ENCODE measurements around the gene LRGUK.
"Not testable (repeated sequence)": the region's sequence is repeated elsewhere in the genome, so short reads cannot be mapped to it uniquely, and the experiment has no call there.

LRGUK gene, protein sequence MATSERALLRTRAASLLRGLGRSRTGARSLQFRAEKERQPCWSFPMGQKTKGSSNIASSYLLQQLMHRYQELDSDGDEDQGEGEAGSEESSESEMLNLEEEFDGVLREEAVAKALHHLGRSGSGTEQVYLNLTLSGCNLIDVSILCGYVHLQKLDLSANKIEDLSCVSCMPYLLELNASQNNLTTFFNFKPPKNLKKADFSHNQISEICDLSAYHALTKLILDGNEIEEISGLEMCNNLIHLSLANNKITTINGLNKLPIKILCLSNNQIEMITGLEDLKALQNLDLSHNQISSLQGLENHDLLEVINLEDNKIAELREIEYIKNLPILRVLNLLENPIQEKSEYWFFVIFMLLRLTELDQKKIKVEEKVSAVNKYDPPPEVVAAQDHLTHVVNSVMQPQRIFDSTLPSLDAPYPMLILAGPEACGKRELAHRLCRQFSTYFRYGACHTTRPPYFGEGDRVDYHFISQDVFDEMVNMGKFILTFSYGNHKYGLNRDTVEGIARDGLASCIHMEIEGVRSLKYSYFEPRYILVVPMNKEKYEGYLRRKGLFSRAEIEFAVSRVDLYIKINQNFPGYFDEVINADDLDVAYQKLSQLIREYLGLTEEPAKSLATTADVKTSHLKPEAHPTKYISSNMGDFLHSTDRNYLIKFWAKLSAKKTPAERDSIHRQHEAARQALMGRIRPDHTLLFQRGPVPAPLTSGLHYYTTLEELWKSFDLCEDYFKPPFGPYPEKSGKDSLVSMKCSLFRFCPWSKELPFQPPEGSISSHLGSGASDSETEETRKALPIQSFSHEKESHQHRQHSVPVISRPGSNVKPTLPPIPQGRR

DNA sequence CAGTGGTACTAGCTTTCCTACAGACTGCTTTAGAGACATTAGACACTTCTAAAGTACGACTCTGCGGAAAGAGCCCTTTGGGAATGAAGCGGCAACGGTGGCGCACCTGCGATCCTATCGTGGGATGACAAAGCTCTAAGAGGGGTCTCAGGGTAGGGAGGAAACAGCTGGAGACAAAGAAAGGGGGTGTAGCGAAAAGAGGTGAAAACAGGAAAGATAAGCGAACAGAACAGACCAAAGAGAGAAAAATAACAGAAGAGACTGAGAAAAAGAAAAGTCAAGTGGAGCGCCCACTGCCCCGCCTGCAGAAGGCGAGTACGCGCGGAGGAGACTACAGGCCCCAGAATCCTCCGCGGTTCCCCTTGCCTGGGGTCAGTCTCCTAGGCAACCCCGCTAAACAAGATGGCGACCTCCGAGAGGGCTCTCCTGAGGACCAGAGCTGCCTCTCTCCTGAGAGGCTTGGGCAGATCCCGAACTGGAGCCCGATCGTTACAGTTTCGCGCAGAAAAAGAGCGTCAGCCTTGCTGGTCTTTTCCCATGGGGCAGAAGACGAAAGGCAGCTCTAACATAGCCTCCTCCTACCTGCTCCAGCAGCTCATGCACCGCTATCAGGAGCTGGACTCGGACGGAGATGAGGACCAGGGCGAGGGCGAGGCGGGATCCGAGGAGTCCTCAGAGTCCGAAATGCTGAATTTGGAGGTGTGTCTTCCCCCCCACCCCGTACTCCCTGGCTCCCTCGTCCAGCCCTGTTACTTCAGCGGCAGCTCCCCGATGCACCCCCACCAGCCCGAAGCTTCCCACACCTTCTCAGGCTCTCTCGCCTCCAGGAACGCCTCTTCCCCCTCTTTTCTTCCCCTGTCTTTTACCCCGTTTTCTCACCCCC, at the start of gene LRGUK:
LRGUK (plus strand) TSS at position 375 of the 883 bp plus-strand sequence; CDS start at position 403, 28 bp downstream.
- TF ChIP-seq, protein P1, sequence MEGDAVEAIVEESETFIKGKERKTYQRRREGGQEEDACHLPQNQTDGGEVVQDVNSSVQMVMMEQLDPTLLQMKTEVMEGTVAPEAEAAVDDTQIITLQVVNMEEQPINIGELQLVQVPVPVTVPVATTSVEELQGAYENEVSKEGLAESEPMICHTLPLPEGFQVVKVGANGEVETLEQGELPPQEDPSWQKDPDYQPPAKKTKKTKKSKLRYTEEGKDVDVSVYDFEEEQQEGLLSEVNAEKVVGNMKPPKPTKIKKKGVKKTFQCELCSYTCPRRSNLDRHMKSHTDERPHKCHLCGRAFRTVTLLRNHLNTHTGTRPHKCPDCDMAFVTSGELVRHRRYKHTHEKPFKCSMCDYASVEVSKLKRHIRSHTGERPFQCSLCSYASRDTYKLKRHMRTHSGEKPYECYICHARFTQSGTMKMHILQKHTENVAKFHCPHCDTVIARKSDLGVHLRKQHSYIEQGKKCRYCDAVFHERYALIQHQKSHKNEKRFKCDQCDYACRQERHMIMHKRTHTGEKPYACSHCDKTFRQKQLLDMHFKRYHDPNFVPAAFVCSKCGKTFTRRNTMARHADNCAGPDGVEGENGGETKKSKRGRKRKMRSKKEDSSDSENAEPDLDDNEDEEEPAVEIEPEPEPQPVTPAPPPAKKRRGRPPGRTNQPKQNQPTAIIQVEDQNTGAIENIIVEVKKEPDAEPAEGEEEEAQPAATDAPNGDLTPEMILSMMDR (IDR thresholded peaks at IDR 0.05; ENCODE audit: borderline replicate concordance, insufficient read depth, low read depth, low read length): no peak

DNA sequence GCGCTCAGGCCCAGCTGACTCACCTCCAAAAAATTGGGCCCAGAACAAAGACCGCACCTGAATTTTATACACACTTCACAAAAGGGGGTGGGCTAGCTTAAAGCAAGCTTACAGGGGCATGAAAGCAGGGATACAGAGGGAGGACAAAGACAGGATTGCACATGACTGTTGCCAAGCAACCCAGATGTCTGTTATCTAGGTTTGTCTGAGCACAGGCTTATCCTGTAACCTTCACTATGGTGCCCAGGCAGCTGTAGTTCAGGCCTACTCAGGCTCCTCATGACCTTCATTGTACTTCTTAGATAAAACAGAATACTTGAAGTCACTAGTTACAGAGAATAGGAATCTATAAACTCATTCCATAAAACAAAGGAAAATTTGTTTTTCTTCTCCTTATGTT, 49.6 kb upstream of the LRGUK start:
- not testable (repeated sequence) for H3K4me3 ChIP-seq (ENCODE audit: low read depth, low read length)

More for the DNA sequence above, at the start of gene LRGUK:
- H3K4me3 ChIP-seq (ENCODE audit: low read depth, low read length): peak within 1 kb of the TSS; percentile 46

DNA sequence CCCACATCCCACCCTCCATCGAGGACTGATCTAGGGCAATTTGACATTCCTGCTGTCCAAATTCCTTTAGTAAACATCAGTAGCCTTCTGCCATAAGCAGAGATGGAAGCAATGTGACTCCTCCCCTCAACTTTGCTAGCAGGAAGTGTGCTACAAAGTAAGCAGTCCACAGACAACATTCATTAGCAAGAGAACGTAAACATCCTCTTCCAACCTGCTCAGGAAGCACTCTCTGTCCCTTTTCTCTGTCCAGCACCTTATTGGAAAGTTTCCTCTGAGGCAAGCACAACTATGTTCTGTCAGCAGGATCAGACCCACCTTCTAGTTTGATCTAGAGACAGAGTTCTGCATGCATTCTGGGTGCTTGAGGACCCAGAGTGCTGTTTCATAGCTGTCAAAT, 48.1 kb upstream of the LRGUK start:
- no peak overlapping the region for H3K4me3 ChIP-seq (ENCODE audit: low read depth, low read length)
- TF ChIP-seq, protein P1 (IDR thresholded peaks at IDR 0.05; ENCODE audit: borderline replicate concordance, insufficient read depth, low read depth, low read length): no peak

DNA sequence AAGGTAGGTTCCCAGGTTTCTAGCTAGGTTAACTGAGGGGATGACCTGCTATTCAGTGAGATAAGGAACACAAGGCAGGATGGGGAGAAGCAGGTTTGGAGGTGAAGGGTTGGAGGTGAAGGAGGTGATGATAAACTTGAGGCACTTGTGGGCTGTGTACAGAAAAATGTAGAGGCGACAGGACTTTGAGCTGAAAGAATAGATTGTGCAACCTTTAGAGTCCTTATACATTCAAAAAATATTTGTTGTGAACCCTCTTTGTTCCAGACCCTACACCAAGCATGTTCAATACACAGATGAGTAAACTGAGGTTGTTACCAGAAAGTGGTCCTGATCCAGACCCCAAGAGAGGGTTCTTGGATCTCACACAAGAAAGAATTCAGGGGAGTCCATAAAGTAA, 45.4 kb upstream of the LRGUK start:
- H3K4me3 ChIP-seq (ENCODE audit: low read depth, low read length): no peak overlapping the region

DNA sequence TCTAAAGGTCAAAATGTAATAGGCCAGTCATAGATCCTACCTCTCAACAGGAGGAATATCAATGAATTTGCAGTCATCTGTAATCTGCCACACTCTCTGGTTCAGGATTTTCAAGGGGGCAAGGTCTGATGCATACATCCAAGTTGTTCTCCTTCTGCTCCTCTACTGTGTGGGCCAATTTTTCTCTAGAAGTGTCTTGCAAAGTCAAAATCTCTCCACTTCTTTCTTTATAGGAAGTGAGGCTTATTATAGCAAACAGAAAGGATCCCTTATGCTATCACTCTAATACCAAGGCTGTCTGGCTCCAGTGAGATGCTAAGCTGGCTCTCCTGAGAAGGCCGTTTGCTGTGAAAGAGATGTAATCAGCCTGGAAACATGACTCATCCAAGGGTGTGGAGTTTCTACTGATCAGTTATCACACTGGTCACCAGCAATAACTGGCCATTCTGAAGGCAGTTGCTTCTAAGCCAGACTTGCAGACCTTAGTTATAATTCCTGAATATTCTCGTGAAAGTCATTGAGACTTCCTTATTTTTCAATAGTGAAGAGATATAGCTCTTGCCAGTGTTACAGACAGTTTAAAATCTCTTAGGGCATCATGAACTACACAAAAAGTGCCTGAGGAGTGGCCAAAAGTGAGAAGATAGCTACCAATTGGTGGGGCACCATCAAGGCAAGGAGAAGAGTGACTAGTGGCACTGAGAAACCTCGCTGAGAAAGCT, 43.2 kb upstream of the LRGUK start:
- no peak overlapping the region for H3K4me3 ChIP-seq (ENCODE audit: low read depth, low read length)
- TF ChIP-seq, protein P1 (IDR thresholded peaks at IDR 0.05; ENCODE audit: borderline replicate concordance, insufficient read depth, low read depth, low read length): no peak

More for the DNA sequence above, 45.4 kb upstream of the LRGUK start:
- TF ChIP-seq, protein P1 (IDR thresholded peaks at IDR 0.05; ENCODE audit: borderline replicate concordance, insufficient read depth, low read depth, low read length): no peak

DNA sequence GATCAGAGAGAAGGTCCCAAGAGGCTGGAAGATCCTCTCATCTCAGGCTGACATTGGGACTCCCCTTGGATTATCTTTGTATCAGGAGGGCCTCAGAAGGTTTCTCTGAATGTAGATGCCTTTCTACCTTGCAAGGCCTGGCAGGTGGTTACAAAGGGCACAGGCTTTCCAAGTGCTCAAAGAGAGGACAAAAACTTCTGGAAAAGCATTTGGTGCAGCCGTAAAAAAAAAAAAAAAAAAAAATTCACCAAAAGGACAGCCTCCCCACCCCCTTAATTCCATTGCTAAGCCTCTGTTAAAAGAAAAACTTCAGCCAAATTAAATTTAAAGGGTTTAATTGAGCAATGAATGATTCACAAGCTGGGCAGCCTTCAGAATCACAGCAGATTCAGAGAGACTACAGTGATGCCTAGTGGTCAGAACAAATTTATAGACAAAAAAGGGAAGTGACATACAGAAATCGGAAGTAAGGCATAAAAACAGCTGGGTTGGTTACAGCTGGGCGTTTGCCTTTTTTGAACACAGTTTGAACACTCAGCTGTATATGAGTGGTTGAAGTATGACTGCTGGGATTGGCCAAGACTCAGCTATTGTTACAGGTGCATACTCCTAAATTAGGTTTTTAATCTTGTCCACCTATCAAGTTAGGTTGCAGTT, 42.5 kb upstream of the LRGUK start:
- TF ChIP-seq, protein P1 (IDR thresholded peaks at IDR 0.05; ENCODE audit: borderline replicate concordance, insufficient read depth, low read depth, low read length): no peak

More for the DNA sequence above, 42.5 kb upstream of the LRGUK start:
- no peak overlapping the region for H3K4me3 ChIP-seq (ENCODE audit: low read depth, low read length)
